NCI-H2081 (cell line): ENCODE results near the gene COPZ1.
"Not testable (repeated sequence)": the region's sequence is repeated elsewhere in the genome, so short reads cannot be mapped to it uniquely, and the experiment has no call there.

ENCODE experiments used
- DNase-seq, 2 experiments: peaks; one replicate each; lab custom pipeline; 2025; lab: John Stamatoyannopoulos, UW

COPZ1 gene

GRCh38 chr12:54294152-54294952, 30.6 kb upstream of the COPZ1 start:
- DNase-seq: peak; percentile 35 to 37

- no peak for DNase-seq
These were observed 29.9 kb upstream of the COPZ1 start for GRCh38 chr12:54294953-54295566.

- no peak for DNase-seq
These were observed 28.4 kb upstream of the COPZ1 start for GRCh38 chr12:54296393-54297099.

- DNase-seq: no peak
These were observed 26.0 kb upstream of the COPZ1 start for GRCh38 chr12:54298904-54299303.

GRCh38 chr12:54299515-54300224, 25.3 kb upstream of the COPZ1 start:
- DNase-seq: no peak

GRCh38 chr12:54300225-54300731, 24.7 kb upstream of the COPZ1 start:
- no peak for DNase-seq

GRCh38 chr12:54300732-54301427, 24.1 kb upstream of the COPZ1 start, which contains the start of gene NFE2:
Gene NFE2, minus strand, starts transcription at chr12:54301015. Its CDS starts 5,767 bp downstream, at chr12:54295248.
- no peak for DNase-seq

- DNase-seq: no peak
These were observed 23.4 kb upstream of the COPZ1 start for GRCh38 chr12:54301428-54302048.

GRCh38 chr12:54303640-54304039, 21.3 kb upstream of the COPZ1 start:
- no peak for DNase-seq

- DNase-seq: peak in 1 of 2 experiments; percentile 28
These were observed 20.6 kb upstream of the COPZ1 start for GRCh38 chr12:54304187-54304810.

GRCh38 chr12:54306925-54307741, 17.8 kb upstream of the COPZ1 start:
- no peak for DNase-seq

GRCh38 chr12:54311051-54311450, 13.9 kb upstream of the COPZ1 start:
- DNase-seq: no peak

GRCh38 chr12:54312309-54312708, 12.6 kb upstream of the COPZ1 start:
- not testable (repeated sequence) for DNase-seq

GRCh38 chr12:54321363-54321762, 3.6 kb upstream of the COPZ1 start:
- no peak for DNase-seq

- not testable (repeated sequence) for DNase-seq
These were observed 645 bp downstream of the COPZ1 start for GRCh38 chr12:54325442-54326109.

- DNase-seq: no peak
These were observed 3.8 kb downstream of the COPZ1 start for GRCh38 chr12:54328595-54329337.

- DNase-seq: no peak
These were observed 4.8 kb downstream of the COPZ1 start for GRCh38 chr12:54329759-54330158.

- DNase-seq: no peak
These were observed 5.5 kb downstream of the COPZ1 start for GRCh38 chr12:54330442-54330841.
